Measurements from ENCODE around the gene ABLIM2. TPM values are rescaled to one million over a fixed set of nuclear protein-coding genes. Genes with fewer than 3 reads are reported as not detected.
A peak's percentile ranks its signal among the peaks of the same experiment; 100 is the strongest.

Gene ABLIM2
- total and polyA plus RNA-seq, 2 of the 4 experiments (the other 2 are of a cell fraction), result under 0.01 to 0.10 TPM

DNA sequence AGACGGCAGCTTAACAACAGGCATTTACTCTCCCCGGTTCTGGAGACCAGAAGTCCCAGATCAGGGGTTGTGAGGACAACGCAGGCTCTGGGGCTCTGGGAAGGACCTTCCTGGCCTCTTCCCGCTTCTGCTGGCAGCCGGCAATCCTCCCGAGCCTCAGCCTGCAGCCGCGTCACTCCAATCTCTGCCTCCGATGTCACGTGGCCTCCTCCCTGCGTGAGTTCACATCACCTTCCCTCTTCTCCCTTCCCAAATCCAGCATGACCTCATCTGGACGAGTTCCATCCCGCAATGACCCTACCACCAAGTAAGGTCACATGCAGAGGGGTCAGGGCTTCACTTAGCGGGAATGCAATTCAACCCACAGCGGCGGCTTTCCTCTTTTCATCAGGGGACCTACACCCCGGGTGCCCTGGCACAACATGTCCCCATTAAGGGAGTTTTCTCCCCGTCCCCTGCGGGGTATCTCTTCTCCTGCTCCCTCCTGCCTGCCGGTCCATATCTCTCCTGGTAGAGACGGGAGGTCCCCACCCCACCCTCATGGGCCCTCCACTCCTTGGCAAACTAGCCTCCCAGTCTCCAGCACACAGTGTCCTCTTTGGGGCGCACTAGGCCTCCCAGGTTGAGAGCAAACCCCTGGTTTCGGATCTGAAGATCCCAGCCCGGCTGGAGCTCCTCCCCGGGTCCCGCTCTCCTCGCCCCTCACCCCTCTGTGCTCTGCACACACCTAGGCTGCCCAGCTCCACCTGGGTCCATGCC is 25.5 kb downstream of the ABLIM2 start:
- H3K18ac ChIP-seq (ENCODE audit: low read depth, low read length), result no peak overlapping the region
- CTCF ChIA-PET, result no interaction called here
- intact Hi-C loops (cut with micrococcal nuclease), result no loop called here
- peaks cover 54% of the 10 kb centered on the region for H3K27me3 ChIP-seq (ENCODE audit: control insufficient read depth, insufficient read depth, low read length)
- no peak overlapping the region for H2BK20ac ChIP-seq (ENCODE audit: low read depth, low read length)
- H3K36me3 ChIP-seq (ENCODE audit: control insufficient read depth, insufficient read depth, low read length), result no peaks in the 10 kb centered on the region
- H3K56ac ChIP-seq (ENCODE audit: extremely low read depth, insufficient read depth, low read length), result no peak overlapping the region
- no peaks in the 10 kb centered on the region for H4K20me1 ChIP-seq (ENCODE audit: insufficient read depth, low read length)
- in situ Hi-C loops (cut with MboI; ENCODE audit: low sequenced_read_pairs), result no loop called here
- H2AK5ac ChIP-seq (ENCODE audit: low read depth, low read length), result no peak overlapping the region
- DNase-seq (no peak), ATAC-seq (ENCODE audit: low read depth) (peak; percentile 27; the same call in 1 of the 2 replicates)
- H4K91ac ChIP-seq (ENCODE audit: insufficient read depth, low read depth, low read length), result no peak overlapping the region
- no peak overlapping the region for H4K8ac ChIP-seq (ENCODE audit: low read depth in 2 of 2, low read length in 2 of 2)
- TF ChIP-seq NFE2L2 (IDR thresholded peaks at IDR 0.05; ENCODE audit: low read depth, low read length), result no peak
- TF ChIP-seq, protein P1, sequence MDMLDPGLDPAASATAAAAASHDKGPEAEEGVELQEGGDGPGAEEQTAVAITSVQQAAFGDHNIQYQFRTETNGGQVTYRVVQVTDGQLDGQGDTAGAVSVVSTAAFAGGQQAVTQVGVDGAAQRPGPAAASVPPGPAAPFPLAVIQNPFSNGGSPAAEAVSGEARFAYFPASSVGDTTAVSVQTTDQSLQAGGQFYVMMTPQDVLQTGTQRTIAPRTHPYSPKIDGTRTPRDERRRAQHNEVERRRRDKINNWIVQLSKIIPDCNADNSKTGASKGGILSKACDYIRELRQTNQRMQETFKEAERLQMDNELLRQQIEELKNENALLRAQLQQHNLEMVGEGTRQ (IDR thresholded peaks at IDR 0.05; ENCODE audit: low read depth, low read length), result peak; percentile 33; the same call in 1 of the 2 replicates
- TF ChIP-seq CHD1 (IDR thresholded peaks at IDR 0.05; ENCODE audit: low read depth, low read length), result no peak
- TF ChIP-seq RAD21 (IDR thresholded peaks at IDR 0.05; ENCODE audit: low read length), result no peak
- TF ChIP-seq FOS (IDR thresholded peaks at IDR 0.05; ENCODE audit: low read depth, low read length), result no peak
- TF ChIP-seq MAZ (IDR thresholded peaks at IDR 0.05; ENCODE audit: borderline replicate concordance, low read depth, low read length), result no peak
- TF ChIP-seq RFX5 (IDR thresholded peaks at IDR 0.05; ENCODE audit: low read depth, low read length), result no peak
- TF ChIP-seq RCOR1 (IDR thresholded peaks at IDR 0.05; ENCODE audit: insufficient replicate concordance, low read length), result no peak
- TF ChIP-seq CEBPB (IDR thresholded peaks at IDR 0.05; ENCODE audit: low read depth, low read length), result no peak
- POLR2A ChIA-PET (ENCODE audit: unreplicated experiment), result no interaction called here
- no peak overlapping the region for H3K14ac ChIP-seq (replicated peaks; ENCODE audit: low read depth, low read length)
- no peaks in the 10 kb centered on the region for H3K79me1 ChIP-seq (ENCODE audit: low read depth in 1 of 2, low read length in 2 of 2)
- BruUV-seq (replicated peaks), result no TSS peak
- peaks cover 2% of the 10 kb centered on the region; the same call in 1 of the 2 replicates for H3K9me3 ChIP-seq (ENCODE audit: control insufficient read depth, insufficient read depth, low read length)
- no peaks in the 10 kb centered on the region; the same call in 1 of the 2 replicates for H3K9me1 ChIP-seq (ENCODE audit: insufficient read depth, low read length)
- no peak overlapping the region for H2AFZ ChIP-seq (replicated peaks; ENCODE audit: low read length, poor library complexity)
- no peak overlapping the region for H4K5ac ChIP-seq (ENCODE audit: low read depth, low read length)
- H3K4me2 ChIP-seq (ENCODE audit: low read depth, low read length), result no peak overlapping the region
- no peak overlapping the region for H2BK15ac ChIP-seq (ENCODE audit: low read depth, low read length)
- no peak overlapping the region for H2BK120ac ChIP-seq (ENCODE audit: low read depth, low read length)
- H3K4me3 ChIP-seq (ENCODE audit: insufficient read depth, low read depth, low read length), result no peak overlapping the region
- no peak overlapping the region for H2AK9ac ChIP-seq (replicated peaks; ENCODE audit: low read depth, low read length, poor library complexity)
- H2BK5ac ChIP-seq (ENCODE audit: low read depth, low read length, poor library complexity, severe bottlenecking), result no peak overlapping the region
- dilution Hi-C loops (cut with HindIII; ENCODE audit: low sequenced_read_pairs, unreplicated experiment), result no loop called here
- no peak overlapping the region for H3K4ac ChIP-seq (ENCODE audit: low read depth, low read length)
- no peak overlapping the region for H3K27ac ChIP-seq (ENCODE audit: insufficient read depth, low read length)
- no peaks in the 10 kb centered on the region for H3K4me1 ChIP-seq (ENCODE audit: control insufficient read depth, insufficient read depth, low read length)
- no peak overlapping the region for H3K23ac ChIP-seq (ENCODE audit: low read depth, low read length)
- no peak overlapping the region for H3K9ac ChIP-seq (ENCODE audit: low read depth, low read length)
- 55% methylated on average over 17 of the region's 27 CpGs; no CpG with 5 or more reads in 1 of the 2 experiments for WGBS, 2 experiments (ENCODE audit: extremely low coverage in 2 of 2, insufficient read length in 1 of 2)
